Activated CD8-positive, alpha-beta memory T cell treated with anti-CD3 and anti-CD28 coated beads, Interleukin-2, amount 10 ng/mL, durations not matched to agents 7 days and 5 days (primary cell): ENCODE measurements around the gene AVPI1. TPM values are rescaled to one million over a fixed set of nuclear protein-coding genes. Genes with fewer than 3 reads are reported as not detected.
"Not testable (repeated sequence)": the region's sequence is repeated elsewhere in the genome, so short reads cannot be mapped to it uniquely, and the experiment has no call there.

ENCODE experiments used
- ATAC-seq: fragments of 150-1000 bp; cut with Tn5 transposase; one replicate; pipeline ENCODE4 v1.10.0; 2021; ENCODE audit warnings: moderate library complexity
- CTCF ChIA-PET: fragments of 350-600 bp; sonication (Branson Sonifier 250); formaldehyde crosslinking; loops from one replicate; lab custom pipeline; 2021; ENCODE audit warnings: antibody characterized with exemption; lab: Charles Lee
- DNase-seq: peaks from one replicate; pipeline ENCODE4 v3.0.0-alpha.2; 2020
- H3K27ac Mint-ChIP-seq: one replicate; pipeline ENCODE4 v1.8.0; 2021; ENCODE audit warnings: mild to moderate bottlenecking, mixed read lengths
- H3K27me3 Mint-ChIP-seq: one replicate; pipeline ENCODE4 v1.8.0; 2021; ENCODE audit warnings: mixed read lengths
- H3K36me3 Mint-ChIP-seq: one replicate; pipeline ENCODE4 v1.8.0; 2021; ENCODE audit warnings: mild to moderate bottlenecking, mixed read lengths
- H3K4me1 Mint-ChIP-seq: one replicate; pipeline ENCODE4 v1.8.0; 2021; ENCODE audit warnings: mixed read lengths
- H3K4me3 Mint-ChIP-seq: one replicate; pipeline ENCODE4 v1.8.0; 2021; ENCODE audit warnings: mild to moderate bottlenecking, moderate library complexity, mixed read lengths
- H3K9me3 Mint-ChIP-seq: one replicate; pipeline ENCODE4 v1.8.0; 2022; ENCODE audit warnings: low read depth, mixed read lengths
- total RNA-seq, 2 experiments: library from RNA; stranded (reverse); gene quantifications; one replicate each; pipeline ENCODE4 v1.2.3, GENCODE V29; 2021

The AVPI1 gene
- total RNA-seq, 2 experiments from 2014 or later, result 1.8 to 1.9 TPM

- DNase-seq, result no peak
- no peak overlapping the region for H3K27ac Mint-ChIP-seq
- no peaks in the 10 kb centered on the region for H3K4me1 Mint-ChIP-seq
- no peak overlapping the region for H3K4me3 Mint-ChIP-seq
- CTCF ChIA-PET, result interaction anchor here (1.3 to 15.3 kb wide), 4 partner anchors 22 to 319 kb away, joined by 3 to 355 read pairs (median 5); partner anchors contain the start of gene ZFYVE27
- H3K36me3 Mint-ChIP-seq, result no peaks in the 10 kb centered on the region
- H3K27me3 Mint-ChIP-seq, result peaks cover 39% of the 10 kb centered on the region
- H3K9me3 Mint-ChIP-seq, result no peaks in the 10 kb centered on the region
- ATAC-seq, result no peak
Observed at GRCh38 chr10:97707134-97707861, 20.3 kb upstream of the AVPI1 start.

- H3K36me3 Mint-ChIP-seq, result no peaks in the 10 kb centered on the region
- peaks cover 8% of the 10 kb centered on the region for H3K4me1 Mint-ChIP-seq
- H3K9me3 Mint-ChIP-seq, result no peaks in the 10 kb centered on the region
- no peak overlapping the region for H3K4me3 Mint-ChIP-seq
- no peak for DNase-seq
- no peak for ATAC-seq
- H3K27ac Mint-ChIP-seq, result no peak overlapping the region
- H3K27me3 Mint-ChIP-seq, result peaks cover 37% of the 10 kb centered on the region
- CTCF ChIA-PET, result interaction anchor here (1.2 to 15.3 kb wide), 4 partner anchors 9 to 24 kb away, joined by 4 to 355 read pairs (median 28); partner anchors contain the start of genes AVPI1 and ZFYVE27
Observed at GRCh38 chr10:97705006-97705670, 18.1 kb upstream of the AVPI1 start.

GRCh38 chr10:97704341-97704740 is 17.3 kb upstream of the AVPI1 start:
- Mint-ChIP-seq H3K4me3 (no peak overlapping the region), H3K27me3 (peaks cover 30% of the 10 kb centered on the region), H3K36me3 (no peaks in the 10 kb centered on the region), H3K9me3 (no peaks in the 10 kb centered on the region), H3K27ac (no peak overlapping the region), H3K4me1 (peaks cover 8% of the 10 kb centered on the region)
- DNase-seq, result no peak
- ATAC-seq, result no peak
- CTCF ChIA-PET, result interaction anchor here (1.2 to 15.3 kb wide), 3 partner anchors 10 to 25 kb away, joined by 4 to 355 read pairs (median 51); partner anchors contain the start of genes AVPI1 and ZFYVE27

- H3K4me3 Mint-ChIP-seq, result no peak overlapping the region
Observed at GRCh38 chr10:97703398-97704067, 16.5 kb upstream of the AVPI1 start.

GRCh38 chr10:97701438-97702069 is 14.5 kb upstream of the AVPI1 start:
- CTCF ChIA-PET, result interaction anchor here (0.6 to 15.3 kb wide), 30 partner anchors 10 to 340 kb away, joined by 3 to 355 read pairs (median 5); partner anchors contain the start of genes ANKRD2, AVPI1, GOLGA7B and MARVELD1
- ATAC-seq (peak; percentile 96), DNase-seq (peak; percentile 68)
- Mint-ChIP-seq H3K4me1 (peaks cover 8% of the 10 kb centered on the region), H3K27me3 (peaks cover 21% of the 10 kb centered on the region), H3K4me3 (no peak overlapping the region), H3K27ac (no peak overlapping the region), H3K9me3 (no peaks in the 10 kb centered on the region), H3K36me3 (no peaks in the 10 kb centered on the region)

More at GRCh38 chr10:97703398-97704067, 16.5 kb upstream of the AVPI1 start:
- CTCF ChIA-PET, result interaction anchor here (2.5 to 15.3 kb wide), 3 partner anchors 16 to 132 kb away, joined by 8 to 355 read pairs (median 51); partner anchors contain the start of genes ANKRD2, AVPI1 and ZFYVE27
- no peak for ATAC-seq
- Mint-ChIP-seq H3K4me1 (peaks cover 8% of the 10 kb centered on the region), H3K36me3 (no peaks in the 10 kb centered on the region), H3K9me3 (no peaks in the 10 kb centered on the region), H3K27me3 (peaks cover 25% of the 10 kb centered on the region), H3K27ac (no peak overlapping the region)
- DNase-seq, result no peak

- H3K27ac Mint-ChIP-seq, result not testable (repeated sequence)
Observed at GRCh38 chr10:97698072-97698655, 11.1 kb upstream of the AVPI1 start.

GRCh38 chr10:97690133-97690532 is 3.1 kb upstream of the AVPI1 start:
- H3K4me1 Mint-ChIP-seq, result peaks cover 13% of the 10 kb centered on the region
- CTCF ChIA-PET, result interaction anchor here (1.0 to 4.6 kb wide), 2 partner anchors 13 kb away, joined by 4 to 51 read pairs; no protein-coding TSS in a partner anchor
- H3K27me3 Mint-ChIP-seq, result peaks cover 6% of the 10 kb centered on the region
- no peaks in the 10 kb centered on the region for H3K9me3 Mint-ChIP-seq
- H3K4me3 Mint-ChIP-seq, result no peak overlapping the region
- no peak for DNase-seq
- no peaks in the 10 kb centered on the region for H3K36me3 Mint-ChIP-seq
- no peak overlapping the region for H3K27ac Mint-ChIP-seq
- ATAC-seq, result no peak

More at GRCh38 chr10:97698072-97698655, 11.1 kb upstream of the AVPI1 start:
- not testable (repeated sequence) for H3K4me3 Mint-ChIP-seq, ATAC-seq, H3K4me1 Mint-ChIP-seq, DNase-seq, H3K27me3 Mint-ChIP-seq, H3K36me3 Mint-ChIP-seq, H3K9me3 Mint-ChIP-seq
- CTCF ChIA-PET, result interaction anchor here (2.2 kb wide), 2 partner anchors 12 kb away, joined by 8 to 15 read pairs; partner anchors contain the start of gene AVPI1

- ATAC-seq (no peak), DNase-seq (no peak)
- H3K4me1 Mint-ChIP-seq, result peaks cover 16% of the 10 kb centered on the region
- H3K27me3 Mint-ChIP-seq, result peaks cover 6% of the 10 kb centered on the region
- CTCF ChIA-PET, result interaction anchor here (1.0 to 4.6 kb wide), 3 partner anchors 13 to 20 kb away, joined by 4 to 51 read pairs (median 22); no protein-coding TSS in a partner anchor
- no peak overlapping the region for H3K4me3 Mint-ChIP-seq
- H3K27ac Mint-ChIP-seq, result no peak overlapping the region
- no peaks in the 10 kb centered on the region for H3K36me3 Mint-ChIP-seq
- no peaks in the 10 kb centered on the region for H3K9me3 Mint-ChIP-seq
Observed at GRCh38 chr10:97689559-97690020, 2.5 kb upstream of the AVPI1 start.

- CTCF ChIA-PET, result interaction anchor here (0.5 to 6.4 kb wide), 11 partner anchors 11 to 181 kb away, joined by 3 to 51 read pairs (median 8); partner anchors contain the start of genes ANKRD2 and ZFYVE27
- H3K36me3 Mint-ChIP-seq, result no peaks in the 10 kb centered on the region
- peak overlapping the region; percentile 50 for H3K27ac Mint-ChIP-seq
- no peak for DNase-seq
- H3K4me3 Mint-ChIP-seq, result peak overlapping the region; percentile 80
- ATAC-seq, result no peak
- peaks cover 3% of the 10 kb centered on the region for H3K27me3 Mint-ChIP-seq
- no peaks in the 10 kb centered on the region for H3K9me3 Mint-ChIP-seq
- peaks cover 16% of the 10 kb centered on the region for H3K4me1 Mint-ChIP-seq
Observed at GRCh38 chr10:97687785-97688781, 1.0 kb upstream of the AVPI1 start.

- Mint-ChIP-seq H3K4me3 (peak overlapping the region; percentile 80), H3K27ac (peak overlapping the region; percentile 67), H3K36me3 (no peaks in the 10 kb centered on the region), H3K27me3 (no peaks in the 10 kb centered on the region), H3K9me3 (no peaks in the 10 kb centered on the region), H3K4me1 (peaks cover 16% of the 10 kb centered on the region)
- DNase-seq, result no peak
- CTCF ChIA-PET, result interaction anchor here (0.9 to 6.4 kb wide), 13 partner anchors 11 to 183 kb away, joined by 3 to 51 read pairs (median 8); partner anchors contain the start of genes ANKRD2, C10orf62 and ZFYVE27
- ATAC-seq, result no peak
Observed at GRCh38 chr10:97686301-97686961, 610 bp downstream of the AVPI1 start.
